Renal cortex interstitium (tissue), 15 donors: ENCODE measurements around the gene PRIM2. TPM values are rescaled to one million over a fixed set of nuclear protein-coding genes. Genes with fewer than 3 reads are reported as not detected.
A peak's percentile ranks its signal among the peaks of the same experiment; 100 is the strongest.
"Not testable (repeated sequence)": the region's sequence is repeated elsewhere in the genome, so short reads cannot be mapped to it uniquely, and the experiment has no call there.

ENCODE experiments used
- DNase-seq, 11 donors: peaks; one replicate each; pipeline ENCODE4 v3.0.0-alpha.2; 2013; ENCODE audit warnings: low read depth in 9 of 11, low spot score in 4 of 11; ENCODE audit errors: extremely low read depth in 1 of 11
- long read RNA-seq, 16 experiments: transcript quantifications; one replicate each; lab custom pipeline, GENCODE V29; 2026
- polyA plus RNA-seq, 3 donors: library from polyadenylated mRNA; unstranded; fragments of 120-200 nt; gene quantifications; one replicate each; pipeline ENCODE4 v1.2.1, GENCODE V29; 2013; ENCODE audit not compliant: insufficient read length in 3 of 3

PRIM2 gene
- 10 to 100 TPM; 13.5 to 20.6 (median 16.9) TPM for polyA plus RNA-seq
- long read RNA-seq, donor 1, partial matches to known transcripts = 0 of 2 reads
- long read RNA-seq, donor 1, other reads (novel, unspliced or antisense) = 0 of 2 reads
- long read RNA-seq, donor 2, partial matches to known transcripts = 0 of 2 reads
- long read RNA-seq, donor 2, other reads (novel, unspliced or antisense) = 0 of 2 reads
- long read RNA-seq, donor 3, partial matches to known transcripts = 0 of 4 reads
- long read RNA-seq, donor 3, other reads (novel, unspliced or antisense) = 0 of 4 reads
- long read RNA-seq, donor 4, partial matches to known transcripts = 7 of 7 reads
- long read RNA-seq, donor 4, other reads (novel, unspliced or antisense) = 0 of 7 reads
- long read RNA-seq, donor 5 = 0 reads
- long read RNA-seq, donor 6, partial matches to known transcripts = 10 of 13 reads
- long read RNA-seq, donor 6, other reads (novel, unspliced or antisense) = 0 of 13 reads
- long read RNA-seq, donor 7, partial matches to known transcripts = 0 of 4 reads
- long read RNA-seq, donor 7, other reads (novel, unspliced or antisense) = 0 of 4 reads
- long read RNA-seq, donor 8 = 0 reads
- long read RNA-seq, donor 9, transcript PRIM2-207 (14 exons, 2,308 nt) = major isoform, 5 of 13 reads
- long read RNA-seq, donor 9, partial matches to known transcripts = 8 of 13 reads
- long read RNA-seq, donor 9, other reads (novel, unspliced or antisense) = 0 of 13 reads
- long read RNA-seq, donor 10, partial matches to known transcripts = 0 of 4 reads
- long read RNA-seq, donor 10, other reads (novel, unspliced or antisense) = 0 of 4 reads
- long read RNA-seq, donor 11, partial matches to known transcripts = 0 of 3 reads
- long read RNA-seq, donor 11, other reads (novel, unspliced or antisense) = 0 of 3 reads
- long read RNA-seq, donor 12, partial matches to known transcripts = 0 of 1 reads
- long read RNA-seq, donor 12, other reads (novel, unspliced or antisense) = 0 of 1 reads
- long read RNA-seq, donor 13 = 0 reads
- long read RNA-seq, donor 14, partial matches to known transcripts = 0 of 3 reads
- long read RNA-seq, donor 14, other reads (novel, unspliced or antisense) = 0 of 3 reads
- long read RNA-seq, donor 15, partial matches to known transcripts = 7 of 7 reads
- long read RNA-seq, donor 15, other reads (novel, unspliced or antisense) = 0 of 7 reads
- long read RNA-seq, donor 16, partial matches to known transcripts = 26 of 30 reads
- long read RNA-seq, donor 16, other reads (novel, unspliced or antisense) = 0 of 30 reads

DNA sequence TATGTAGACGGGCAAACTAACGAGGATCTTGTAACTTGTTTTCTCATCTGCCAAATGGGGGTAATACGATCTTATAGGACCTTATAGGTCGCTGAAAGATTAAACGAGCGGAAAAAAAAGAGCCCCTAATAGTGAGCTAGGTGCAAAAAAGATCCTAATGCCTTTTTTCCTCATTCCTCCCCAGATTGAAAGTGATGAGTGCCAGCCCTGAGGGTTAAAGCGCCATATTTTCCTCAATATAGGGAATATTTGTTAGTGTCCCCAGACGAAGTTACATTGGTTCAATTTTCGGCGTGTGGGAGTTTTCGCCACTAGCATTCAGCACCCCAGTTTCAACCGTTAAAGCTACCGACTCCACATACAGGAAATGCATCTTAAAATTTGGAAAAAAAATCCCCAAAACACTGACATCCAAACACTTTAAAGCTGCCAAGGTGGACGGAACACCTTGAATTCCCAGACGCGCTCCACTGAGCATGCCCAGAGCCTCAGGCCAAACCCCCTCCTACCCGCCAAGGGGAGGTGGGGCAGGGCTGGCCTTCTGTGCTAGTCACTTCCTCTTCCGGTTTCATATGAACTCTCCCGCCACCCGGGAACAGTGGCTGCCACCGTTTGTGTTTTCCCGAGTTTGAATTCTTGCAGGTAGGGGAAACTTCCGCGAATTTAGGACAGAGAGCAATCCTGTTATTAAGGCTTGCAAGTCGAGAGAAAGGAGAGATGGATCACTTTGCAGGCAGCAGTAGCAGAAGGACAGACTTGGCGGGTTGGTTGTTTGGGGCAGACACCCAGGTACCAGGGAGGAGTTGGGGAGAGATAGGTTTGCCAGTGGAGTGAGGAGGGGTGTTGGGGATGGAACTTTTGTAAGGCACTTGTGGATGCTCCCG lies at the start of gene PRIM2:
Gene PRIM2 (plus strand): TSS at position 571 of the 884 bp plus-strand sequence. CDS start 816 bp downstream, outside the sequence.
- DNase-seq = peak in 9 of 11 donors; percentile 43 to 87 (median 74)

GRCh38 chr6:57268294-57268640 lies 49.2 kb upstream of the PRIM2 start:
- no peak for DNase-seq

GRCh38 chr6:57274113-57274824 lies 43.2 kb upstream of the PRIM2 start:
- not testable (repeated sequence) for DNase-seq

GRCh38 chr6:57275384-57275783 lies 42.0 kb upstream of the PRIM2 start:
- DNase-seq = no peak

DNA sequence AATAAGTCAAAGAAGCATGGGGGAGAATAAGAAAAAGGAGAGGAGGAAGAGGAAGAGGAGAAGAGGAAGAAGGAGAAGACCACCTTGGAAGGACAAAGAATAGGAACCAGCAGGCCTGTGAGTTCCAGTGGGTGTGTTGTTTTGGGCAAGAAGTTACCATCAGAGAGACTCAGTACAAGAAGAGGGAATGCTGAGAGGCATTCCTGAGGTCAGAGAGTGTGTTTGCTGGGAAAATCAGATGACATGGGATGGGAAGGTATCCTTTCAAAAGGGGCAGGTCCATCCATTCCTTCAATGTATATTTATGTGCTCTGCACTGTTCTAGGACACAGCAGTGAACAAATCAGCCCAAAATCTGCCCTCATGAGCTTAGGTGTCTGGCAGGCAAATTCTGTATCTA lies 40.5 kb upstream of the PRIM2 start:
- no peak for DNase-seq

- no peak for DNase-seq
These were observed 38.9 kb upstream of the PRIM2 start for GRCh38 chr6:57278570-57278969.

GRCh38 chr6:57279013-57279412 lies 38.4 kb upstream of the PRIM2 start:
- DNase-seq = no peak

GRCh38 chr6:57283106-57283505 lies 34.3 kb upstream of the PRIM2 start:
- DNase-seq = no peak

- DNase-seq = peak in 10 of 11 donors; percentile 40 to 72 (median 56)
These were observed 33.4 kb upstream of the PRIM2 start for GRCh38 chr6:57283911-57284455.

GRCh38 chr6:57288136-57288535 lies 29.3 kb upstream of the PRIM2 start:
- not testable (repeated sequence) for DNase-seq

DNA sequence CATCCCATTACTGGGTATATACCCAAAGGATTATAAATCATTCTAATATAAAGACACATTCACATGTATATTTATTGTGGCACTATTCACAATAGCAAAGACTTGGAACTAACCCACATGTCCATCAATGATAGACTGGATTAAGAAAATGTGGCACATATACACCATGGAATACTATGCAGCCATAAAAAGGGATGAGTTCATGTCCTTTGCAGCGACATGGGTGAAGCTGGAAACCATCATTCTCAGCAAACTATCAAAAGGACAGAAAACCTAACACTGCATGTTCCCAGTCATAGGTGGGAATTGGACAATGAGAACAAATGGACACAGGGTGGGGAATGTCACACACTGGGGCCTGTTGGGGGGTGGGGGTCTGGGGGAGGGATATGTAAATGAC lies 24.0 kb upstream of the PRIM2 start:
- not testable (repeated sequence) for DNase-seq

- no peak for DNase-seq
These were observed 22.5 kb upstream of the PRIM2 start for GRCh38 chr6:57294862-57295445.

DNA sequence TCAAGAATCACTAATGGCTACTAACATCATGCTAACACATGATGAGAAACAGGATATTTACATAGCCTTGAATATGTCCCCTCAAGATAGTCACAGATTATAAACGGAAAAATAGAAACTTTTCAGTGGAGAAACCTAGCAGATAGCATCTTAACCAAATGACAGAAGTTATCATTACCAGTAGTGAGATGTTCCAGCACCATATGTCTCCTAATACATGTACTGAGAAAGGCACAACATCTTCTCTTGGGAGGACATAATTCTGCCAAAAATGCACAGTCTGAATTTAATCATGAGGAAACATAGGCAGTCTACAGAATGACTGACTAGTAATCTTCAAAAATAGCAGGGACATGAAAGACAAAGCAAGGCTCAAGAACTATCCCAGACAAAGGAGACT lies 19.9 kb upstream of the PRIM2 start:
- no peak for DNase-seq

GRCh38 chr6:57298741-57299140 lies 18.7 kb upstream of the PRIM2 start:
- DNase-seq = no peak

DNA sequence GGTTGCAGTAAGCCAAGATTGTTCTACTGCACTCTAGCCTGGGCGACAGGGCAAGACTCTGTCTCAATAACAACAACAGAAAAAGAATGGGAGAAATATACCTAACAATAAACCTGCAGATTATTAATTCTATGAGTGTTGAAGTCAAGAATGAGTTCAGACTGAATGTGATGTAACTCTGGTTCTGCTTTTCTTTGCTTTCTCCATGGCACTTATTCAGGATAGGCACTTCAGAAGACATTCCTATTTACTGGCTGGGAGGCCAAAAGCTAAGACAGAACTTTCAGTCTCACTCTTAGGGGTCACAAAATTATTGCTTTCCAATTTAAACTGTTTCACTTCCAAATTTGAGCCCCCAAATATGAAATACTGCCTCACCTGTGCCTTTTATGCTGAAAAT lies 15.7 kb upstream of the PRIM2 start:
- no peak for DNase-seq

DNA sequence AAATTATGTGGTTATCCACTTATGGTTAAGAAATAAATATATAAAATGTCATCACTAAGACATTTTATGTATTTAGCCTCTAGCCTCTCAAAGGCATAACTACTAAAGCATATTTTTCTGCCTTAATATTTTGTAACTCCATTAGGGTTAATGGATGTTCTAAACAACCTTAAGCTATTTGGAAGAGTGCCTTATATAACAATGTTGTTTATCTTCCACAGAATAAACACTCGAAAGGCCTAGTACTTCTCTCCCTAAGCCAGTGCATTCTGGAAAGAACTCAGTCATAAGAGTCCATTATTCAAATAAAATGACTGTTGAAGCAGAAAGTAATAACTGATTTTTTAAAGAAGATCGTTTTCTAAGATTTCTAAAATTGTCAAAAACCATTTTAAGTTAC lies 15.0 kb upstream of the PRIM2 start:
- DNase-seq = no peak
